Measurements from ENCODE around the gene MMP20. TPM values are rescaled to one million over a fixed set of nuclear protein-coding genes. Genes with fewer than 3 reads are reported as not detected.

The MMP20 gene
- total and polyA plus RNA-seq, 2 of the 13 experiments (the other 11 are each of a cell fraction or from before 2014, with no cell fraction given), result 0.05 TPM; not detected in 1

DNA sequence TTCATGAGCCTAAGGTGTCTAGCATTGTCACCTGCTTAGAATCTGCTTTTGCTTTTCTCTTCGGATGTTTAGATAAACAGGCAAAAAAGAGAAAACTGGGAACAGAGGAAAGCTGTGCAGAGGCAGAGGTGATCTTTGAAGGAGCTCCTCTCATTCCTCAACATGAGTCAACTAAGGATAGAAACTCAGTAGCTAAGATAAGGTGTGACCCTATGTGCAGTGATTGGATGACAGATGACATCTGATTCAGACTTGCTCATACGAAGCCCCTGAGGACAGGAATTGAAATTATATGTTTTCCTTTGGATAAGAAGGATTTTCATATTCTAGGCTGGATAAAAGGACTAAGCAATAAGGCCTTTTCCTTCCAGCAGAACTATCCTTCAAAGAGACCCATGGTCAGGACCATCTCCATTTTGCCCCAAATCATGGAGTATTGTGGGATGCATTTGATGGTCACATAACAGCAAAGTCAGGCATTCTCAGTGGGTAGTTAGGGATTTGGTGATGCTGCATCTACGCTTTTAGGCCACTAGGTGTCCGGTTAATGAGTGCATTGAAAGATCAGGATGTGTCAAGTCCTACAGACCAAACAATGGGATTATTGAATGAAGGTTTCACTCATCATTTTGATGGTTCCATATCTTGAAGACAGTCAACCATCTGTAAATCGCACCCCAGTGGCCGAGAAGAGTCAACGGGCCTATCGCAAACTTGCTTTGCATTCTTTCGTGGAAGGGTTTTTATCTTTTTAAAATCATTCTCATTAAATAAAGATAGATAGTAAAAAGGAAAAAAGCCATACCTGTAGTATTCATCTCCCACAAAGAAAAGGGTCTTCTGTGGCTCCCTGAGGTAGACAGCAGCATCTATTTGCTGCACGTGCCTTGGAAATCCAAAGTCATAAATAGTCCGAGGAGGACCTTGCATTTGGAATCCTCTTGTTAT lies 32.2 kb downstream of the MMP20 start (continued):
- TF ChIP-seq, protein P1, sequence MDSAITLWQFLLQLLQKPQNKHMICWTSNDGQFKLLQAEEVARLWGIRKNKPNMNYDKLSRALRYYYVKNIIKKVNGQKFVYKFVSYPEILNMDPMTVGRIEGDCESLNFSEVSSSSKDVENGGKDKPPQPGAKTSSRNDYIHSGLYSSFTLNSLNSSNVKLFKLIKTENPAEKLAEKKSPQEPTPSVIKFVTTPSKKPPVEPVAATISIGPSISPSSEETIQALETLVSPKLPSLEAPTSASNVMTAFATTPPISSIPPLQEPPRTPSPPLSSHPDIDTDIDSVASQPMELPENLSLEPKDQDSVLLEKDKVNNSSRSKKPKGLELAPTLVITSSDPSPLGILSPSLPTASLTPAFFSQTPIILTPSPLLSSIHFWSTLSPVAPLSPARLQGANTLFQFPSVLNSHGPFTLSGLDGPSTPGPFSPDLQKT (CRISPR knock-in tag; IDR thresholded peaks at IDR 0.05; ENCODE audit: borderline replicate concordance), result no peak
- TF ChIP-seq, protein P2, sequence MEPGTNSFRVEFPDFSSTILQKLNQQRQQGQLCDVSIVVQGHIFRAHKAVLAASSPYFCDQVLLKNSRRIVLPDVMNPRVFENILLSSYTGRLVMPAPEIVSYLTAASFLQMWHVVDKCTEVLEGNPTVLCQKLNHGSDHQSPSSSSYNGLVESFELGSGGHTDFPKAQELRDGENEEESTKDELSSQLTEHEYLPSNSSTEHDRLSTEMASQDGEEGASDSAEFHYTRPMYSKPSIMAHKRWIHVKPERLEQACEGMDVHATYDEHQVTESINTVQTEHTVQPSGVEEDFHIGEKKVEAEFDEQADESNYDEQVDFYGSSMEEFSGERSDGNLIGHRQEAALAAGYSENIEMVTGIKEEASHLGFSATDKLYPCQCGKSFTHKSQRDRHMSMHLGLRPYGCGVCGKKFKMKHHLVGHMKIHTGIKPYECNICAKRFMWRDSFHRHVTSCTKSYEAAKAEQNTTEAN (CRISPR knock-in tag; conservative IDR thresholded peaks at IDR 0.05), result no peak
- TF ChIP-seq ZNF296 (CRISPR knock-in tag; conservative IDR thresholded peaks at IDR 0.05) (no peak), MYC (CRISPR knock-in tag; IDR thresholded peaks at IDR 0.05; ENCODE audit: borderline replicate concordance) (no peak), CHD4 (IDR thresholded peaks at IDR 0.05; ENCODE audit: borderline replicate concordance, low read length) (no peak), CCDC6 (CRISPR knock-in tag; IDR thresholded peaks at IDR 0.05) (no peak), NR1H2 (CRISPR knock-in tag; IDR thresholded peaks at IDR 0.05; ENCODE audit: borderline replicate concordance, low read depth) (no peak), SAP130 (CRISPR knock-in tag; IDR thresholded peaks at IDR 0.05; ENCODE audit: low read depth) (0 out of 2 replicates have a peak, but pooled peaks have one; percentile 20), ZNF484 (CRISPR knock-in tag; IDR thresholded peaks at IDR 0.05; ENCODE audit: borderline replicate concordance, low read depth) (no peak), ZFP41 (CRISPR knock-in tag; IDR thresholded peaks at IDR 0.05; ENCODE audit: borderline replicate concordance) (no peak), KDM5B (CRISPR knock-in tag; IDR thresholded peaks at IDR 0.05; ENCODE audit: borderline replicate concordance) (no peak), ZNF205 (CRISPR knock-in tag; IDR thresholded peaks at IDR 0.05) (no peak), ZEB1 (IDR thresholded peaks at IDR 0.05; ENCODE audit: insufficient replicate concordance, low read depth) (no peak), HES4 (CRISPR knock-in tag; IDR thresholded peaks at IDR 0.05; ENCODE audit: borderline replicate concordance) (no peak), SP140L (CRISPR knock-in tag; IDR thresholded peaks at IDR 0.05; ENCODE audit: borderline replicate concordance) (no peak), JUND (CRISPR knock-in tag; IDR thresholded peaks at IDR 0.05) (no peak), CBX2 (IDR thresholded peaks at IDR 0.05; ENCODE audit: low read depth, low read length) (no peak), CBX2 (CRISPR knock-in tag; IDR thresholded peaks at IDR 0.05; ENCODE audit: low read depth) (no peak), ZMYM4 (CRISPR knock-in tag; IDR thresholded peaks at IDR 0.05) (no peak), ZNF670 (CRISPR knock-in tag; IDR thresholded peaks at IDR 0.05; ENCODE audit: borderline replicate concordance) (no peak), ZSCAN22 (CRISPR knock-in tag; IDR thresholded peaks at IDR 0.05) (no peak)
- TF ChIP-seq, protein P3, sequence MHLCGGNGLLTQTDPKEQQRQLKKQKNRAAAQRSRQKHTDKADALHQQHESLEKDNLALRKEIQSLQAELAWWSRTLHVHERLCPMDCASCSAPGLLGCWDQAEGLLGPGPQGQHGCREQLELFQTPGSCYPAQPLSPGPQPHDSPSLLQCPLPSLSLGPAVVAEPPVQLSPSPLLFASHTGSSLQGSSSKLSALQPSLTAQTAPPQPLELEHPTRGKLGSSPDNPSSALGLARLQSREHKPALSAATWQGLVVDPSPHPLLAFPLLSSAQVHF (CRISPR knock-in tag; IDR thresholded peaks at IDR 0.05), result no peak
- TF ChIP-seq, protein P4, sequence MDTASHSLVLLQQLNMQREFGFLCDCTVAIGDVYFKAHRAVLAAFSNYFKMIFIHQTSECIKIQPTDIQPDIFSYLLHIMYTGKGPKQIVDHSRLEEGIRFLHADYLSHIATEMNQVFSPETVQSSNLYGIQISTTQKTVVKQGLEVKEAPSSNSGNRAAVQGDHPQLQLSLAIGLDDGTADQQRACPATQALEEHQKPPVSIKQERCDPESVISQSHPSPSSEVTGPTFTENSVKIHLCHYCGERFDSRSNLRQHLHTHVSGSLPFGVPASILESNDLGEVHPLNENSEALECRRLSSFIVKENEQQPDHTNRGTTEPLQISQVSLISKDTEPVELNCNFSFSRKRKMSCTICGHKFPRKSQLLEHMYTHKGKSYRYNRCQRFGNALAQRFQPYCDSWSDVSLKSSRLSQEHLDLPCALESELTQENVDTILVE (CRISPR knock-in tag; IDR thresholded peaks at IDR 0.05), result no peak
- TF ChIP-seq, protein P5, sequence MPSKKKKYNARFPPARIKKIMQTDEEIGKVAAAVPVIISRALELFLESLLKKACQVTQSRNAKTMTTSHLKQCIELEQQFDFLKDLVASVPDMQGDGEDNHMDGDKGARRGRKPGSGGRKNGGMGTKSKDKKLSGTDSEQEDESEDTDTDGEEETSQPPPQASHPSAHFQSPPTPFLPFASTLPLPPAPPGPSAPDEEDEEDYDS (CRISPR knock-in tag; IDR thresholded peaks at IDR 0.05), result no peak
- TF ChIP-seq, protein P6, sequence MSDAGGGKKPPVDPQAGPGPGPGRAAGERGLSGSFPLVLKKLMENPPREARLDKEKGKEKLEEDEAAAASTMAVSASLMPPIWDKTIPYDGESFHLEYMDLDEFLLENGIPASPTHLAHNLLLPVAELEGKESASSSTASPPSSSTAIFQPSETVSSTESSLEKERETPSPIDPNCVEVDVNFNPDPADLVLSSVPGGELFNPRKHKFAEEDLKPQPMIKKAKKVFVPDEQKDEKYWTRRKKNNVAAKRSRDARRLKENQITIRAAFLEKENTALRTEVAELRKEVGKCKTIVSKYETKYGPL (CRISPR knock-in tag; IDR thresholded peaks at IDR 0.05), result no peak

All from HepG2 (cell line).